Activated naive CD8-positive, alpha-beta T cell treated with anti-CD3 and anti-CD28 coated beads, Interleukin-2, amount 50 U/mL, for 24 hours (primary cell): ENCODE measurements around the gene DDC.
"Not testable (repeated sequence)": the region's sequence is repeated elsewhere in the genome, so short reads cannot be mapped to it uniquely, and the experiment has no call there.

Experiments
- ATAC-seq: fragments of 150-1000 bp; cut with Tn5 transposase; one replicate; pipeline ENCODE4 v1.10.0; 2021
- DNase-seq: peaks from one replicate; pipeline ENCODE4 v3.0.0; 2021
- H3K27ac Mint-ChIP-seq: one replicate; pipeline ENCODE4 v1.8.0; 2021; ENCODE audit warnings: mild to moderate bottlenecking, mixed read lengths
- H3K27me3 Mint-ChIP-seq: one replicate; pipeline ENCODE4 v1.8.0; 2021; ENCODE audit warnings: mixed read lengths
- H3K36me3 Mint-ChIP-seq: one replicate; pipeline ENCODE4 v1.8.0; 2021; ENCODE audit warnings: low read depth, mixed read lengths
- H3K4me1 Mint-ChIP-seq: one replicate; pipeline ENCODE4 v1.8.0; 2021; ENCODE audit warnings: mixed read lengths
- H3K4me3 Mint-ChIP-seq: one replicate; pipeline ENCODE4 v1.8.0; 2021; ENCODE audit warnings: mild to moderate bottlenecking, moderate library complexity, mixed read lengths
- H3K9me3 Mint-ChIP-seq: one replicate; pipeline ENCODE4 v1.8.0; 2021; ENCODE audit warnings: mixed read lengths

The DDC gene

DNA sequence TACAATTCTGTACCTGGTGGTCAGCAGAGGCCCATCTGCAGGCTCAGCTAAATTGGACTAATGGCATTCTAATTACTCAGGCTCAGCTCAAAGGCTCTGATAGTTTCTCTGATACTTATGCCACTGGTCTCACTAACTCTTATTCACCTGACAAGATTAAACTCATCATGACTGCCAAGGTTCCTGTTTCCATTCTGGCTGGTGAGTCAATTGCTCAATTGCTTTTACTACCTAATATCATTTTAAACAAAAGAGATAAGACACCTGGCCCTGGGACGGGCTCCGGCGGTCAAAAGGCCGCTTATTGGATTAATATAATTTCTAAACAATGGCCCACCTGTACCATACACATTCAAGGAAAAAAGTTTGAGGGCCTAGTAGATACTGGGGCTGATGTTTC, 12.9 kb upstream of the DDC start:
- not testable (repeated sequence) for DNase-seq, ATAC-seq, H3K27me3 Mint-ChIP-seq, H3K36me3 Mint-ChIP-seq, H3K4me1 Mint-ChIP-seq, H3K4me3 Mint-ChIP-seq, H3K27ac Mint-ChIP-seq
- H3K9me3 Mint-ChIP-seq, result peaks cover 12% of the 10 kb centered on the region

DNA sequence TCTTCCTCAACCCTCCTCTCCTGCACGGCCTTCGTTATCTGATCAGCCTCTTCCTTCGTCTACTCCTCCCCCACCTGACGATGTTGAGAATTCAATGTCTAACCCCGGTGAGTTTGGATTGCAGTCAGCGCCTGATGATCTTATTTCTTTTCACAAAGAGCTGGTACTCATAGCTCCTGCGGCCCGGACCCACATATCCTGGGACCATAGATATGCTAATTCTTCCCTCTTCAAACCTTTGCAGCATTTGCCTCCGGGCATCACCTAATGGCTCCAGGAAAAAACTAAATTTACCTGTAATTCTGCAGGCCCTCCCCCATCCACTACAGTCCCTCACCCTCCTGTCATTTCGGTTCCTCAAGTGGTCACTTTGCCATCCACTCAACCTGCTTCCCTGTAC, 12.4 kb upstream of the DDC start:
- Mint-ChIP-seq H3K36me3 (peaks cover 1% of the 10 kb centered on the region), H3K4me3 (no peak overlapping the region), H3K9me3 (peaks cover 10% of the 10 kb centered on the region), H3K4me1 (no peaks in the 10 kb centered on the region), H3K27ac (no peak overlapping the region), H3K27me3 (peaks cover 9% of the 10 kb centered on the region)
- no peak for DNase-seq
- no peak for ATAC-seq

DNA sequence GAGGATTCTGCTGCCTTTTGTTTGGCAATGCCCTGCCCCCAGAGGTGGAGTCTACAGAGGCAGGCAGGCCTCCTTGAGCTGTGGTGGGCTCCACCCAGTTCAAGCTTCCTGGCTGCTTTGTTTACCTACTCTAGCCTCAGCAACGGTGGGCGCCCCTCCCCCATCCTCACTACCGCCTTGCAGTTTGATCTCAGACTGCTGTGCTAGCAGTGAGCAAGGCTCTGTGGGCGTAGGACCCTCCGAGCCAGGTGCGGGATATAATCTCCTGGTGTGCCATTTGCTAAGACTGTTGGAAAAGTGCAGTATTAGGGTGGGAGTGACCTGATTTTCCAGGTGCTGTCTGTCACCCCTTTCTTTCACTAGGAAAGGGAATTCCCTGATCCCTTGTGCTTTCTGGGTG, 11.2 kb upstream of the DDC start:
- H3K4me1 Mint-ChIP-seq, ATAC-seq, H3K9me3 Mint-ChIP-seq, H3K4me3 Mint-ChIP-seq, H3K27me3 Mint-ChIP-seq, H3K27ac Mint-ChIP-seq, H3K36me3 Mint-ChIP-seq, DNase-seq: not testable (repeated sequence)

GRCh38 chr7:50567715-50568261, 2.6 kb upstream of the DDC start:
- no peaks in the 10 kb centered on the region for H3K4me1 Mint-ChIP-seq
- H3K27ac Mint-ChIP-seq, result no peak overlapping the region
- H3K9me3 Mint-ChIP-seq, result peaks cover 3% of the 10 kb centered on the region
- no peak overlapping the region for H3K4me3 Mint-ChIP-seq
- no peak for DNase-seq
- H3K36me3 Mint-ChIP-seq, result no peaks in the 10 kb centered on the region
- ATAC-seq, result no peak
- no peaks in the 10 kb centered on the region for H3K27me3 Mint-ChIP-seq

- ATAC-seq (no peak), DNase-seq (no peak)
- peaks cover 3% of the 10 kb centered on the region for H3K9me3 Mint-ChIP-seq
- no peaks in the 10 kb centered on the region for H3K4me1 Mint-ChIP-seq
- H3K4me3 Mint-ChIP-seq, result no peak overlapping the region
- no peaks in the 10 kb centered on the region for H3K27me3 Mint-ChIP-seq
- no peaks in the 10 kb centered on the region for H3K36me3 Mint-ChIP-seq
- H3K27ac Mint-ChIP-seq, result no peak overlapping the region
Observed at GRCh38 chr7:50565977-50566376, 772 bp upstream of the DDC start.

GRCh38 chr7:50565559-50565916, 333 bp upstream of the DDC start:
- ATAC-seq (no peak), DNase-seq (no peak)
- no peaks in the 10 kb centered on the region for H3K27me3 Mint-ChIP-seq
- peaks cover 2% of the 10 kb centered on the region for H3K9me3 Mint-ChIP-seq
- no peak overlapping the region for H3K27ac Mint-ChIP-seq
- H3K36me3 Mint-ChIP-seq, result no peaks in the 10 kb centered on the region
- H3K4me1 Mint-ChIP-seq, result no peaks in the 10 kb centered on the region
- no peak overlapping the region for H3K4me3 Mint-ChIP-seq

DNA sequence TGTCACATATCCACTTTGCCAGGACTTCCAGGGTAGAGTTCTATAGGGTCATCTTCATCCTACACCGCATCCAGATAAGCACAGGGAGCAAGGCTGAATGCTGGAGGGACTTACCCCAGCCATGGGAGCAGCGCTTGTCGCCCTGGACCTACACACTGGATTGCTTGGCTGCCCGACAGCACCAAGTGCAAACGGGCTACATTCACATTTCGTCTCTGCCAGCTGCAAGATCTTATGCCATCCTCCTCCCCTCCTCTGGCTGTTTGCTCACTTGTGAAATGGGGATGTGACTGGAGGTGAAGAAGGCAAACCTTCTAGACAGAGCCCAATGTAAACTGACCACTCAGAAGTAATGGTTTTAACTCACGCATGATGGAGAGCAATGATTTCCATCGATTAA, 1.0 kb downstream of the DDC start:
- H3K27me3 Mint-ChIP-seq, result no peaks in the 10 kb centered on the region
- H3K27ac Mint-ChIP-seq, result no peak overlapping the region
- no peaks in the 10 kb centered on the region for H3K9me3 Mint-ChIP-seq
- DNase-seq (no peak), ATAC-seq (no peak)
- H3K4me1 Mint-ChIP-seq, result no peaks in the 10 kb centered on the region
- H3K36me3 Mint-ChIP-seq, result no peaks in the 10 kb centered on the region
- no peak overlapping the region for H3K4me3 Mint-ChIP-seq

DNA sequence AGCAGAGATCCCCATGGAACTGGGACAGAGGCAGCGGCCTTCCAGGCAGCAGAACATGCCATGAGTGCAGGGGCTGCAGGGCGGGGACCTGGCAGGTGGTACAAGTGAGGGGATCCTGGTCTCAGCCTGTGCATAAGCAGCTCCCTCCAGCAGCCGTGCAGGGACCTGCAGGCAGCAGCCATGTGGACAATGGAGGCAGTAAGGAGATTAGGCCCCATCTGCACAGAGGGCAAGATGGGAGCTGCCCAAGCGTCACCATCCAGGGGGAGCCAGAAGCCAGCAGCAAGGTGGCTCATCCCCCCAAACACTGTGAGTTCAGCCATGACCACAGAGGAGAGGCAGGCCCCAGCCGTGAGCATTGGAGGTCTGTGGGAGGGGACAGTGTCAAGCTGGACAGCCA, 3.1 kb downstream of the DDC start:
- no peak overlapping the region for H3K27ac Mint-ChIP-seq
- ATAC-seq (no peak), DNase-seq (no peak)
- no peak overlapping the region for H3K4me3 Mint-ChIP-seq
- H3K4me1 Mint-ChIP-seq, result no peaks in the 10 kb centered on the region
- no peaks in the 10 kb centered on the region for H3K36me3 Mint-ChIP-seq
- H3K27me3 Mint-ChIP-seq, result peaks cover 5% of the 10 kb centered on the region
- H3K9me3 Mint-ChIP-seq, result no peaks in the 10 kb centered on the region

GRCh38 chr7:50560865-50561351, 4.3 kb downstream of the DDC start:
- Mint-ChIP-seq H3K4me3 (no peak overlapping the region), H3K27me3 (peaks cover 5% of the 10 kb centered on the region), H3K36me3 (no peaks in the 10 kb centered on the region), H3K4me1 (no peaks in the 10 kb centered on the region), H3K27ac (no peak overlapping the region), H3K9me3 (no peaks in the 10 kb centered on the region)
- ATAC-seq (no peak), DNase-seq (no peak)

GRCh38 chr7:50559881-50560280, 5.3 kb downstream of the DDC start:
- H3K9me3 Mint-ChIP-seq, result no peaks in the 10 kb centered on the region
- no peak for ATAC-seq
- H3K27ac Mint-ChIP-seq, result no peak overlapping the region
- H3K4me3 Mint-ChIP-seq, result no peak overlapping the region
- DNase-seq, result no peak
- peaks cover 5% of the 10 kb centered on the region for H3K27me3 Mint-ChIP-seq
- H3K36me3 Mint-ChIP-seq, result no peaks in the 10 kb centered on the region
- H3K4me1 Mint-ChIP-seq, result no peaks in the 10 kb centered on the region

- ATAC-seq (no peak), DNase-seq (no peak)
- Mint-ChIP-seq H3K4me3 (no peak overlapping the region), H3K9me3 (no peaks in the 10 kb centered on the region), H3K36me3 (no peaks in the 10 kb centered on the region), H3K27ac (no peak overlapping the region), H3K4me1 (no peaks in the 10 kb centered on the region), H3K27me3 (peaks cover 5% of the 10 kb centered on the region)
Observed at GRCh38 chr7:50558294-50559053, 6.7 kb downstream of the DDC start.

DNA sequence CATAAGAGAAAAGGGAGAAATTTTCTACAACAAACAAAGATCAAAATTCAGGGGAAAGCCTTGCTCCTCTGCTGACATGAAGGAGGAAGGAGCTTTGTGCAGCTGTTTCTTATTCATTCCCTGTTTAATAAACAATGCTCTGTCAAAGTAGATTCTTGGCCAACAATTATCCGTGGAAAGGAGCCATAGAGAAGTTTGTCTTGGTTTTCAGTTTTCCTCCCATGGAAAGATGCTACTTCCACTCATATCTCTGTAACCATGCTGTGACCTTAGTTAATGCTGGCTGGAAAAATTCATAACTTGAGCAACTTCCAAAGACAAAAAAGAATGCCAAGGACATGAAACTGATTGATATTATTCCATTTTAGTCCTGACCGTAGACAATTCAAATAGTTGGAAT, 8.1 kb downstream of the DDC start:
- Mint-ChIP-seq H3K27ac (no peak overlapping the region), H3K36me3 (no peaks in the 10 kb centered on the region), H3K4me1 (no peaks in the 10 kb centered on the region), H3K4me3 (no peak overlapping the region), H3K9me3 (no peaks in the 10 kb centered on the region), H3K27me3 (peaks cover 5% of the 10 kb centered on the region)
- DNase-seq (no peak), ATAC-seq (no peak)

- Mint-ChIP-seq H3K27me3 (peaks cover 5% of the 10 kb centered on the region), H3K36me3 (no peaks in the 10 kb centered on the region)
Observed at GRCh38 chr7:50556247-50556991, 8.8 kb downstream of the DDC start.

DNA sequence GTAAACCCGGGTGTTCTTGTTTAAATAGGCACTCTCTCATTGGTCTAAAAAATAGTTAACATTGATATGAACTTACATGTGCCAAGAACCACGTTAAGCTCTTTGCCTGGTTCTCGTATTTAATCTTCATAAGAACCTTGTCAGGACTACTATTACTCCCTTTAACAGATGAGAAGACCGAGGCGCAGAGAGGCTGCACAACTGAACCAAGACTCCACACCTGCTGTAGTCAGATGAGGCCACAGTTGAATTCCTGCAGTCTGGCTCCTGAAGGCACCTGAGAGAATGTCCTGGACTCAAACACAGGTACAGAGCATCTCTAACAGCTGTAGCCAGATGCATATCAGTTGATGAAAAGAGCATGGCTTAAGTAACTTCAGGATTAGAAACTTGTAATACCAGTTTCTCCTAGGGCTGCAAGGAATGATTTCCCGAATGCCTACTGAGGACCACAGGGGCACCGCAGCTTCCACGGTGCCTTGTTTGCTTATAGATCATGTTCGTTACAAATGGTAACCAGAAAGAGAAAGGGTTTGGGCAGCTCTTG, 9.5 kb downstream of the DDC start:
- H3K9me3 Mint-ChIP-seq, result no peaks in the 10 kb centered on the region
- H3K27me3 Mint-ChIP-seq, result peaks cover 5% of the 10 kb centered on the region
- no peaks in the 10 kb centered on the region for H3K4me1 Mint-ChIP-seq
- ATAC-seq (no peak), DNase-seq (no peak)
- no peak overlapping the region for H3K4me3 Mint-ChIP-seq
- H3K36me3 Mint-ChIP-seq, result no peaks in the 10 kb centered on the region
- no peak overlapping the region for H3K27ac Mint-ChIP-seq

More at GRCh38 chr7:50556247-50556991, 8.8 kb downstream of the DDC start:
- no peak overlapping the region for H3K4me3 Mint-ChIP-seq
- no peak overlapping the region for H3K27ac Mint-ChIP-seq
- H3K9me3 Mint-ChIP-seq, result no peaks in the 10 kb centered on the region
- H3K4me1 Mint-ChIP-seq, result no peaks in the 10 kb centered on the region
- ATAC-seq, result no peak
- no peak for DNase-seq
